K562 (cell line): ENCODE results near the gene OPHN1. TPM values are rescaled to one million over a fixed set of nuclear protein-coding genes. Genes with fewer than 3 reads are reported as not detected.

Experiments used
- ATAC-seq: fragments of 200-7000 bp; cut with Tn5 transposase; 3 replicates; pipeline ENCODE4 v1.9.1; 2020; ENCODE audit warnings: moderate library complexity
- BruUV-seq: library from RNA; stranded (reverse); fragments of 400-500 nt; replicated peaks from 2 replicates; lab custom pipeline; 2021; lab: Mats Ljungman, UMichigan
- CTCF ChIA-PET: fragments of 300-600 bp; formaldehyde crosslinking; extraction: SDS; loops from one replicate; lab custom pipeline; 2021; ENCODE audit warnings: low intra/inter-chr PET ratio; lab: Yijun Ruan, JAX
- POLR2A ChIA-PET: fragments of 300-600, 350-650 bp; sonication (Branson Sonifier 250); formaldehyde crosslinking; extraction: SDS; loops from one replicate; lab custom pipeline; 2021; ENCODE audit warnings: antibody characterized with exemption, inconsistent platforms; lab: Yijun Ruan, JAX
- DNase-seq, 4 experiments: peaks; one replicate each; pipeline versions ENCODE4 v3.0.0 to v3.0.0-alpha.2; 2011 to 2018; ENCODE audit warnings: low spot score in 3 of 4, mixed read lengths in 3 of 4; ENCODE audit errors: extremely low read depth in 1 of 4
- FAIRE-seq: peaks from 2 replicates; lab custom pipeline; 2011; peaks lifted over from hg19 to GRCh38; lab: Jason Lieb, UNC
- H2AFZ ChIP-seq: 2 replicates; pipeline ENCODE4 v1.6.0; 2011; ENCODE audit warnings: low read depth, low read length, control low read depth, inconsistent platforms
- H3K27ac ChIP-seq: fragments of 200-600 bp; 3 replicates; pipeline ENCODE4 v1.8.0; 2011; ENCODE audit warnings: low read depth, mild to moderate bottlenecking, control low read depth, inconsistent platforms, low read length, moderate library complexity, mixed read lengths; ENCODE audit errors: extremely low read depth
- H3K27me3 ChIP-seq, 2 experiments: fragments of 300-600 bp in 1 of 2; 2 replicates in 1 of 2; 3 replicates in 1 of 2; pipeline versions ENCODE4 v1.6.0 to v1.8.0; 2011; ENCODE audit warnings: inconsistent platforms in 2 of 2, low read length in 2 of 2, mild to moderate bottlenecking in 1 of 2, mixed read lengths in 1 of 2, moderate library complexity in 1 of 2; ENCODE audit not compliant: control insufficient read depth in 2 of 2, insufficient read depth in 2 of 2
- H3K36me3 ChIP-seq: fragments of 300-600 bp; 3 replicates; pipeline ENCODE4 v1.8.0; 2011; ENCODE audit warnings: mild to moderate bottlenecking, low read length, inconsistent platforms; ENCODE audit not compliant: control insufficient read depth, insufficient read depth
- H3K4me1 ChIP-seq, 2 experiments: fragments of 200-600 bp in 1 of 2; replicated peaks in 1 of 2; 2 replicates in 1 of 2; 3 replicates in 1 of 2; pipeline versions ENCODE4 v1.5.1 to v1.8.0; 2011; ENCODE audit warnings: inconsistent platforms in 2 of 2, low read length in 2 of 2, mild to moderate bottlenecking in 1 of 2, mixed read lengths in 1 of 2, moderate library complexity in 1 of 2; ENCODE audit not compliant: control insufficient read depth in 2 of 2, insufficient read depth in 2 of 2
- H3K4me2 ChIP-seq: 2 replicates; pipeline ENCODE4 v1.6.1; 2011; ENCODE audit warnings: low read length, control low read depth, inconsistent platforms, mixed read lengths; ENCODE audit not compliant: insufficient read depth
- H3K4me3 ChIP-seq: fragments of 200-600 bp; sonication (generic), shearing (Covaris generic); 2 replicates; pipeline ENCODE4 v1.5.1; 2016; ENCODE audit warnings: control low read depth, inconsistent platforms
- H3K79me2 ChIP-seq: fragments of 200-600 bp; 3 replicates; pipeline ENCODE4 v1.8.0; 2011; ENCODE audit warnings: low read length, inconsistent platforms; ENCODE audit not compliant: control insufficient read depth, insufficient read depth
- H3K9ac ChIP-seq, 2 experiments: 2 replicates each; pipeline versions ENCODE4 v1.6.0 to v1.6.1; 2011; ENCODE audit warnings: low read depth in 2 of 2, low read length in 2 of 2, control low read depth in 1 of 2, inconsistent platforms in 1 of 2, mild to moderate bottlenecking in 1 of 2, mixed read lengths in 1 of 2; ENCODE audit not compliant: insufficient read depth in 1 of 2
- H3K9me1 ChIP-seq: one replicate; pipeline ENCODE4 v1.6.0; 2011; ENCODE audit warnings: inconsistent platforms, mild to moderate bottlenecking, low read length, moderate library complexity; ENCODE audit not compliant: control insufficient read depth, insufficient read depth
- H3K9me3 ChIP-seq: replicated peaks from 2 replicates; pipeline ENCODE4 v1.5.1; 2011; ENCODE audit warnings: low read depth, low read length, inconsistent platforms; ENCODE audit not compliant: control insufficient read depth, insufficient read depth
- H4K20me1 ChIP-seq: replicated peaks from 2 replicates; pipeline ENCODE4 v1.6.1; 2011; ENCODE audit warnings: low read length, inconsistent platforms, mixed read lengths; ENCODE audit not compliant: control insufficient read depth, insufficient read depth
- PRDM10 ChIP-seq: fragments of 450-650 bp; IDR thresholded peaks from 2 replicates; pipeline ENCODE4 v1.6.1; 2018; ENCODE audit not compliant: partially characterized antibody
- WGBS: fragments of 100-300 bp; shearing (Covaris generic); methylation state at CpG from one replicate; pipeline ENCODE4 v1.1.6; 2016; ENCODE audit warnings: low coverage, mixed read lengths; ENCODE audit not compliant: insufficient coverage; ENCODE audit errors: missing lambda C conversion rate; 5-methylcytosine and 5-hydroxymethylcytosine counted together
- in situ Hi-C: fragments of 300-500 bp; cut with MboI; formaldehyde crosslinking; loops from 4 replicates; pipeline ENCODE4 v1.15.0; 2018; ENCODE audit warnings: inconsistent platforms, mixed read lengths
- intact Hi-C: fragments of 100-400 bp; cut with micrococcal nuclease; formaldehyde crosslinking; loops from 2 replicates; pipeline ENCODE4 v1.14.2; 2022
- polyA plus RNA-seq, 8 experiments: library from polyadenylated mRNA; depleted of rRNA in 4 of 8; stranded (reverse) in 5 of 8; unstranded in 3 of 8; fragments of >200 nt; fragmentation: Nextera tagmentation in 2 of 8; fragmentation: Illumina TruSeq in 1 of 8; extraction: Ambion mirVana in 2 of 8; extraction: Trizol in 1 of 8; gene quantifications; 2 replicates each; pipeline versions ENCODE4 v1.2.1 to v1.2.3, GENCODE V29; 2011 to 2014; ENCODE audit warnings: inconsistent platforms in 1 of 8, missing spikeins in 1 of 8
- total RNA-seq, 7 experiments: library from RNA; depleted of rRNA in 6 of 7; stranded (reverse); fragments of >200 nt in 6 of 7; fragmentation: Illumina TruSeq in 2 of 7; extraction: Trizol in 2 of 7; gene quantifications; 2 replicates each; pipeline versions ENCODE4 v1.2.1 to v1.2.3, GENCODE V29; 2011 to 2021; ENCODE audit warnings: low replicate concordance in 1 of 7

OPHN1 gene
- total and polyA plus RNA-seq, 9 of the 15 experiments (the other 6 are each of a cell fraction or from before 2014, with no cell fraction given), result 0.28 to 1.8 (median 1.0) TPM

- intact Hi-C loops, result no loop called here
- no peaks in the 10 kb centered on the region for H3K9me3 ChIP-seq
- no peaks in the 10 kb centered on the region for H3K79me2 ChIP-seq
- no peaks in the 10 kb centered on the region for H4K20me1 ChIP-seq
- in situ Hi-C loops, result no loop called here
- no peak overlapping the region for H3K4me3 ChIP-seq
- POLR2A ChIA-PET, result no interaction called here
- H3K4me2 ChIP-seq, result no peak overlapping the region
- H3K27me3 ChIP-seq, result no peaks in the 10 kb centered on the region
- no peak overlapping the region for H2AFZ ChIP-seq
- no TSS peak for BruUV-seq
- no peaks in the 10 kb centered on the region for H3K9me1 ChIP-seq
- H3K27ac ChIP-seq, result no peak overlapping the region
- CTCF ChIA-PET, result no interaction called here
- FAIRE-seq (no peak), ATAC-seq (no peak), DNase-seq (no peak)
- H3K9ac ChIP-seq, result no peak overlapping the region
- 31% methylated on average over 9 of the region's 11 CpGs for WGBS
- H3K4me1 ChIP-seq, result no peaks in the 10 kb centered on the region; a peak in 2 of 5 replicates
- TF ChIP-seq PRDM10, result no peak
- no peaks in the 10 kb centered on the region for H3K36me3 ChIP-seq
Measured at GRCh38 chrX:68254738-68255645, 178.3 kb downstream of the OPHN1 start.
